ENCODE data around the gene ABCB10. TPM values are rescaled to one million over a fixed set of nuclear protein-coding genes. Genes with fewer than 3 reads are reported as not detected.
A peak's percentile ranks its signal among the peaks of the same experiment; 100 is the strongest.

The ABCB10 gene
- total and polyA plus RNA-seq, 2 donors (not counting 1 experiment from before 2014, with no cell fraction given) = 11.3 to 14.9 TPM

DNA sequence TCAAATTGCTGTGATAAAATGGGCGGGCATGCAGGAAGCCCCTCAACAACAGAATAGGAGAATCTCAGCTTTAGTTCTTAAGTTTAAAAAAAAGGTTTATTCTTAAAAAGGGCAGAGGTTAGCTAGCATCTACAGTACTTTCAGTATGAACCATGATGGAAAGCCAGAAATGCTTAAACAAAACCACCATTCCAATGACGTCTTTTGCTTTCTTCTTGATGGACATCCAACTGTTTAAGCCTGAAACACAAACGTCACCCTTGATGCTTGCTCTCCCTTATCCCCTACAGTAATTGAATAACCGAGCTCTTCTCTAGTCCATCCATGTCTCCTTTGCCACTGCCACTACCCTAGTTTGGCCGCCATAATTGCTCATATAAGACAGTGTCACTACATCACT lies 41.7 kb upstream of the ABCB10 start:
- Histone ChIP-seq H3K79me2 (ENCODE audit: control insufficient read depth, insufficient read depth, low read length) (peaks cover 12% of the 10 kb centered on the region), H3K36me3 (ENCODE audit: control insufficient read depth, insufficient read depth, low read length) (peaks cover 11% of the 10 kb centered on the region)
- no peak for TF ChIP-seq CTCF (conservative IDR thresholded peaks at IDR 0.05 in 1 of 2, IDR thresholded peaks at IDR 0.05 in 1 of 2; ENCODE audit: low read depth in 1 of 2, low read length in 2 of 2)
- TF ChIP-seq EZH2 (IDR thresholded peaks at IDR 0.05; ENCODE audit: low read length, missing control alignments) = no peak

GRCh38 chr1:229599218-229599954 lies 40.9 kb upstream of the ABCB10 start:
- peaks cover 11% of the 10 kb centered on the region for H3K4me1 ChIP-seq (ENCODE audit: control insufficient read depth, extremely low read depth, insufficient read depth, low read length)
- H3K4me3 ChIP-seq (replicated peaks in 1 of 4; ENCODE audit: control extremely low read depth in 1 of 4, insufficient read depth in 1 of 4, low read depth in 3 of 4, low read length in 4 of 4) = no peak overlapping the region
- peak in 1 of 2 donors; percentile 29 for DNase-seq (ENCODE audit: low read depth in 2 of 2)
- no peak for TF ChIP-seq CTCF (conservative IDR thresholded peaks at IDR 0.05 in 1 of 2, IDR thresholded peaks at IDR 0.05 in 1 of 2; ENCODE audit: low read depth in 1 of 2, low read length in 2 of 2)
- TF ChIP-seq EZH2 (IDR thresholded peaks at IDR 0.05; ENCODE audit: low read length, missing control alignments) = no peak
- H3K36me3 ChIP-seq (ENCODE audit: control insufficient read depth, insufficient read depth, low read length) = peaks cover 14% of the 10 kb centered on the region
- no peak overlapping the region for H3K9ac ChIP-seq (ENCODE audit: insufficient read depth, low read length)
- H3K9me3 ChIP-seq (ENCODE audit: control insufficient read depth, insufficient read depth, low read depth, low read length) = no peaks in the 10 kb centered on the region
- H3K27ac ChIP-seq (ENCODE audit: insufficient read depth, low read length) = no peak overlapping the region
- H3K4me2 ChIP-seq (ENCODE audit: extremely low read depth, insufficient read depth, low read length) = no peak overlapping the region
- no peaks in the 10 kb centered on the region for H3K27me3 ChIP-seq (ENCODE audit: control insufficient read depth, insufficient read depth, low read length)
- no peaks in the 10 kb centered on the region for H4K20me1 ChIP-seq (ENCODE audit: control insufficient read depth, extremely low read depth, insufficient read depth, low read length)
- peaks cover 12% of the 10 kb centered on the region for H3K79me2 ChIP-seq (ENCODE audit: control insufficient read depth, insufficient read depth, low read length)
- H2AFZ ChIP-seq (ENCODE audit: low read length) = no peak overlapping the region

More for the DNA sequence above, 41.7 kb upstream of the ABCB10 start:
- H3K4me1 ChIP-seq (ENCODE audit: control insufficient read depth, extremely low read depth, insufficient read depth, low read length) = peaks cover 11% of the 10 kb centered on the region
- no peak overlapping the region for H3K4me3 ChIP-seq (replicated peaks in 1 of 4; ENCODE audit: control extremely low read depth in 1 of 4, insufficient read depth in 1 of 4, low read depth in 3 of 4, low read length in 4 of 4)
- no peaks in the 10 kb centered on the region for H4K20me1 ChIP-seq (ENCODE audit: control insufficient read depth, extremely low read depth, insufficient read depth, low read length)
- no peak overlapping the region for H2AFZ ChIP-seq (ENCODE audit: low read length)
- H3K9ac ChIP-seq (ENCODE audit: insufficient read depth, low read length) = no peak overlapping the region
- no peak overlapping the region for H3K27ac ChIP-seq (ENCODE audit: insufficient read depth, low read length)
- no peak for DNase-seq (ENCODE audit: low read depth in 2 of 2)
- H3K4me2 ChIP-seq (ENCODE audit: extremely low read depth, insufficient read depth, low read length) = no peak overlapping the region
- no peaks in the 10 kb centered on the region for H3K27me3 ChIP-seq (ENCODE audit: control insufficient read depth, insufficient read depth, low read length)
- no peaks in the 10 kb centered on the region for H3K9me3 ChIP-seq (ENCODE audit: control insufficient read depth, insufficient read depth, low read depth, low read length)

DNA sequence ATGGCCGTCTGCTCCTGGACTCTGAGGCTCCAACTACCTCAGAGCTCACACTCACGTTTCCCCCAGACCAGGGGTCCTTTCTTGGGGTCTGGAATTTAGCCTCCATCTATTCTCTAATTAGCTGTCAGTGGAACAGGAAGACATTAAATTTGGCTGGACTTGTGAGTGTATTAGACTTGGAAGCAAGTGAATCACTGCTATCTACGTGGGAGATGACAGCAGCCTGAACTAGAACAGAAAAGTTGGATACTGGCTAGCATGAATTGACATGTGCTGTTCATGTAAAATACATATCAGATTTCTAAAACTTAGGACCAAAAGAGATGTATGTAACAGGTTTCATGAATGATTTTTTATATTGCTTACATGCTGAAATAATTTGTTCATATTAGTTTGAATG lies 39.4 kb upstream of the ABCB10 start:
- Histone ChIP-seq H3K4me1 (ENCODE audit: control insufficient read depth, extremely low read depth, insufficient read depth, low read length) (peaks cover 11% of the 10 kb centered on the region), H3K4me2 (ENCODE audit: extremely low read depth, insufficient read depth, low read length) (peak overlapping the region; percentile 70), H3K9me3 (ENCODE audit: control insufficient read depth, insufficient read depth, low read depth, low read length) (no peaks in the 10 kb centered on the region), H3K4me3 (replicated peaks in 1 of 4; ENCODE audit: control extremely low read depth in 1 of 4, insufficient read depth in 1 of 4, low read depth in 3 of 4, low read length in 4 of 4) (no peak overlapping the region), H3K9ac (ENCODE audit: insufficient read depth, low read length) (no peak overlapping the region), H3K79me2 (ENCODE audit: control insufficient read depth, insufficient read depth, low read length) (peaks cover 12% of the 10 kb centered on the region), H3K36me3 (ENCODE audit: control insufficient read depth, insufficient read depth, low read length) (peaks cover 18% of the 10 kb centered on the region), H3K27me3 (ENCODE audit: control insufficient read depth, insufficient read depth, low read length) (no peaks in the 10 kb centered on the region), H3K27ac (ENCODE audit: insufficient read depth, low read length) (peak overlapping the region; percentile 86), H2AFZ (ENCODE audit: low read length) (no peak overlapping the region), H4K20me1 (ENCODE audit: control insufficient read depth, extremely low read depth, insufficient read depth, low read length) (no peaks in the 10 kb centered on the region)
- peak; percentile 45 to 56 for DNase-seq (ENCODE audit: low read depth in 2 of 2)
- no peak for TF ChIP-seq CTCF (conservative IDR thresholded peaks at IDR 0.05 in 1 of 2, IDR thresholded peaks at IDR 0.05 in 1 of 2; ENCODE audit: low read depth in 1 of 2, low read length in 2 of 2)
- TF ChIP-seq EZH2 (IDR thresholded peaks at IDR 0.05; ENCODE audit: low read length, missing control alignments) = no peak

Measured in fibroblast of lung (primary cell).